CD4-positive, alpha-beta T cell treated with Interleukin-17A for 4 hours (primary cell): ENCODE results near the gene CCL4.
"Not testable (repeated sequence)": the region's sequence is repeated elsewhere in the genome, so short reads cannot be mapped to it uniquely, and the experiment has no call there.

Source experiments
- DNase-seq: peaks from one replicate; pipeline ENCODE4 v3.0.0-alpha.2; 2020; ENCODE audit warnings: mixed read lengths

CCL4 gene

DNA sequence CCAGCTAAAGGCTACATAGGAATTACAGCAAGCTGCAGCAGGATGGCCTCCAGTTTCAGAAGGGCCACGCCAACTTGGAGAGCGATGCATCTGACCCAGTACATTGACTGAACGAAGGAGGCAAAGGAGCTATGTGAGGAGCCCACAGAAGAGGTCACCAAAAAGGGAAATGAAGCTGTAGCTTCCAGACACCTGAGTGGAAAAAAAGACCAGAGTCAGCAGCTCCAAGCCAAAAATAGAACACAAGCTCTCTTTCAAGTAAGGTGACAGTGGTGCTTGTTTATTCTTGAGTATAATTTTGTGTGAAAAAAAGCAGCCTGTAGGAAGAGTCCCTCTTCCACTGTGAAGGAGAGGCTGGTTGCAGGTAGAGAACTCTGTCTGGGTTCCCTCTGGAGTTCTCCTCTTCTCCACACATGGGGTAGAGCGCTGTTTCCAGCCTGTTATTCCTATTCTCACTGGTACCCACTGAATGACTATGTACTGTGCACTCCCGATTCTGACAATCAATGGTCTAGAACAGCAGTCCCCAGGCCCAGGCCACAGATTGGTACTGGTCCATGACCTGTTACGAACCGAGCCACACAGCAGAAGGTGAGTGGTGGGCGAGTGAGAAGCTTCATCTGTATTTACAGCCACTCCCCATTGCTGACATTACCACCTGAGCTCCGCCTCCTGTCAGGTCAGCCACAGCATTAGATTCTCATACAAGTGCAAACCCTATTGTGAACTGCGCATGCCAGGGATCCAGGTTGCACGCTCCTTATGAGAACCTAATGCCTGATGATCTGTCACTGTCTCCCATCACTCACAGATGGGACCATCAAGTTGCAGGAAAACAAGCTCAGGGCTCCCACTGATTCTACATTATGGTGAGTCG lies 15.1 kb downstream of the CCL4 start:
- no peak for DNase-seq

DNA sequence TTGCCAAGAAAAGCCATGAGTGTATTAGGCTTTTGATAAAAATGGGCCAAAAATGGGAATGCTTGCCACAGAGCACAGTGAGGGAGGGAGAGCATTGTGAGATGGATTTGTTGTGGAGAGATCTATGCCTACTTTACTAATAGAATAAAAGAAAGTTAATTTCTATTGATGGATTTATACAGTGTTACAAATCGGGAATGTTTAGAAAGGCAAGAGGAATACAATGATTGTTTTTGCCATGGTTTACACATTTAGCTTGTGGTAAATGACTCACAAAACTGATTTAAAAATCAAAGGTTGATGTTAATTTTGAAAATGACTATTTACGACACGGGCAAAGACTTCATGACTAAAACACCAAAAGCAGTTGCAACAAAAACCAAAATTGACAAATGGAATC lies 16.6 kb downstream of the CCL4 start:
- DNase-seq = no peak

DNA sequence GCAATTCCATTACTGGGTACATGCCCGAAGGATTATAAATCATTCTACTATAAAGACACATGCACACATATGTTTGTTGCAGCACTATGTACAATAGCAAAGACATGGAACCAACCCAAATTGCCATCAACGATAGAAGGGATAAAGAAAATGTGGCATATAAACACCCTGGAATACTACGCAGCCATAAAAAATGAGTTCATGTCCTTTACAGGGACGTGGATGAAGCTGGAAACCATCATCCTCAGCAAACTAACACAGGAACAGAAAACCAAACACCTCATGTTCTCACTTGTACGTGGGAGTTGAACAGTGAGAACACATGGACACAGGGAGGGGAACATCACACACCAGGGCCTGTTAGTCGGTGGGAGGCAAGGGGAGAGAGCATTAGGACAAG lies 17.5 kb downstream of the CCL4 start:
- not testable (repeated sequence) for DNase-seq

- no peak for DNase-seq
Measured at GRCh38 chr17:36123431-36123830, 19.8 kb downstream of the CCL4 start.

DNA sequence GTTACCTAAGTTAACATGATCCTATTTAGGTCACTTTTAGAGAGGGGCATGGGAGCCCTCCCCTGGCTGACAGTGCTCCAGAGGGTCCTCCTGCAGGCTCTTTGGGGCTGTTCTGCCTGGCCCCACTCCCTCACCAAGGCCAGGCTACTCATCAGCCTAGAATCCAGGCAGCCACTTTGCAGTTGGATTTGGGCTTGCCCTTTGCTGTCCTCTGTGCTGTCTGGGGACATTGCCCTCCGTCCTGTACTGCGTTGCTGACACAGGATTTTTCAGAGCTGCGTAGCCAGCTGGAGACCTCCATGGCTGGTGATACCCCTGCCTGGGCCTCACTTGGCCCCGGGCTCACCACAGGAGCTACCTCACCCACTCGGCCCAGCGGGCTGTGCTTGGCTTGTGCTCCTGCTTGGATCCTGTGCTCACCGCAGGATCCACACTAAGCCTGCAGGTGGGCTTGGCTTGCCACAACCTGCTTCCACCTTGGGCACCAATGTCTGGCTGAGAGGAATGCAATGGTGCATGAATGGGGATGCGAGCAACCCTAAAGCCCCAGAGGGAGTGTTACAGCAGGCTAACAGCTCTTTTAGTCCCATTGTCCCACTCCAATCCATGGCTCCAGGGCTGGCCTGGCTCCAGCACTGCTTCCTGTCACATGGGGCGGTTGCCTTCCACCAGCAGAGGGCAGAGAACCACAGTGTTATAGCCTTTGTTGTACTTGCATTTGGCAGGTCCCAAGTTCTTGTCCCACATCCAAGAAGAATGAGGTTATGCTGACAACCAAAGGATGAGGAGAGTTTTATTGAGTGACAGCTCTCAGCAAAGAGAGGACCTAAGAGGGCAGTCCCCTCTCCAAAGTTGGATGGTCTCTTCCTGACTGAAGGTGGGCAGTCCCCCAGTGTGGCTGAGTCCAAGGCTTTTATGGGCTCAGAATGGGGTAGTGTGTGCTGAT lies 21.5 kb downstream of the CCL4 start:
- no peak for DNase-seq

- no peak for DNase-seq
Measured at GRCh38 chr17:36127199-36127893, 23.7 kb downstream of the CCL4 start.

- no peak for DNase-seq
Measured at GRCh38 chr17:36127911-36128310, 24.3 kb downstream of the CCL4 start.

DNA sequence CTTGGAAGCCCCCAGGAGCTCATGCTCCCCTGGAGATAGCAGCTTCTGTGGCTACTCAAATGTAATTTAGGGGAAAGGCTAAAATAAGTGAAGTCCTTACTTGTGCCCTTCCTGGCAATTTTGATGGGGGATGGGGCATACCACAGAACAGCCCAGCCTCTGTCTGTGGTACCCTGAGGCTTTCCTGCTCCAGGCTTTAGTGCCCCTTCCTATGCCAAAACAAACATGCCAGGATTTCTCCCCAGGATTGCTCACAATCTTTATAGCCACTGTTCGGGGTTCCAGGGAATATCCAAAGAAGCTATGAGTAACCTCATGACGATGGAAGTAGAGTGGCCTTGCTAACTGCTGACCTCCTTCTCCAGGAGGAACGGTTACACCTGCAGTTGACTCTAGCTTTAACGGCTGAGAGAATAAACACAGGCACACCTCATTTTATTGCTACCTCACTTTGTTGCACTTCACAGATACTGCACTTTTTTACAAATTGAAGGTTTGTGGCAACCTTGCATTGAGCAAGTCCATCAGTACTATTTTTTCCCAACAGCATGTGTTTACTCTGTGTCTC lies 24.9 kb downstream of the CCL4 start:
- no peak for DNase-seq

DNA sequence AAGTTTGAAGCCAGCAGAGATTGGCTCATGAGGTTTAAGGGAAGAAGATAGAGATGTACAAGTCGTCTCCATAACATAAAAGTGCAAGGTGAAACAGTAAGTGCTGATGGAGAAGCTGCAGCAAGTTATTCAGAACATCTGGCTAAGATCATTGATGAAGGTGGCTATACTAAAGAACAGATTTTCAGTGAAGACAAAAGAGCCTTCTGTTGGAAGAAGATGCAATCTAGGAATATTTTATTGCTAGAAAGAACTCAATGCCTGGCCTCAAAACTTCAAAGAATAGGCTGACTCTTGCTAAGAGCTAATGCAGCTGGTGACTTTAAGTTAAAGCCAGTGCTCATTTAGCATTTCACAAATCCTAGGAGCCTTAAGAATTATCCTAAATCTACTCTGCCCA lies 26.0 kb downstream of the CCL4 start:
- no peak for DNase-seq

- no peak for DNase-seq
Measured at GRCh38 chr17:36130346-36130745, 26.7 kb downstream of the CCL4 start.

GRCh38 chr17:36131421-36131820 lies 27.8 kb downstream of the CCL4 start:
- no peak for DNase-seq

DNA sequence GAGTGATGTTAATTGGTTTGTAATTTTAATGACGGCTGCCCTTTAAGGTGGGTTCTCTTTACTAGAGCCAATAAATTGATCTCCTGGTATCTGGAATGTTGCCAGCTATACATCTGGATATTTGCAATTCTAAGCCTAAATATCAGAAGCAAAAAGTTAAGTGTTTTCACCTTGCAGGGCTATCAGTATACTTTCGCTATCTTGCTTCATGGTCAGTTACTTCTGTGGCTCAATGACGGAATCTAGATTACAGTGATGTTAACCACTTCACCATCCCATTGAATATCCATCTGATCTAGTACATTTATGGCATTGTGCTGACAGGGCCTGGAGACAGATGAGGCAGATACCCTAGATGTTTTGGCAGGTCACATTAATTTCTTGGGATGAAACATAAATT lies 28.3 kb downstream of the CCL4 start:
- DNase-seq = no peak

- DNase-seq = no peak
Measured at GRCh38 chr17:36132421-36132831, 28.8 kb downstream of the CCL4 start.

DNA sequence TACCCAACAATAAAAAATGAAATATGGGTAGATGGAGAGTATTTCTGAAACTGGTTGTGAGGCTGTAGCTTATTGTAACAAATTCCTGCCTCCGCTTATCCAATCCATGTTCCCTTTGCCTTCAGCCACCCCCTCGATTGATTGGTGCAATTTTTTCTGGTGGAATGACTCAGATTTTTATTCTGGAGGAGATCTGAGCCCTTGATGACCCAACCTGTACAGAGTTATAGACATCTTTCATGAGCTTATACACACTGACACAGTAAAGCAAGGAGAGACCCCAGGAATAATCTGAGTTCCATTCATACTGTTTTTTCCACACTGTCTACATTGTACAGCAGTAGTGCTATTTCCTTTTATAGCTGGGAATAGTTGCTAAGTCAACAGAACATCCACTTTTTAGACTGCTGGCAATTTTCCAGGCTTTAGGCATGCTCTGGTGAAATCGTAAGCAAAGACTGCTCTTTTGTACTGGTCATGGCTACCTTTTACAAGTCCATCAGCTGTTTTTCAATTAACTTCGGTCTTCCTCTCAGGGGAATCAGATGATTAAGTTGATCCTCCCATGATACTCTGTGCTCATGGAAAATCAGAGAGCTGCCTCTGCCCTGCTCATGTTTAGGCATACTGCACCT lies 30.1 kb downstream of the CCL4 start:
- no peak for DNase-seq

- no peak for DNase-seq
Measured at GRCh38 chr17:36135465-36135864, 31.8 kb downstream of the CCL4 start.

- no peak for DNase-seq
Measured at GRCh38 chr17:36136036-36136435, 32.4 kb downstream of the CCL4 start.

GRCh38 chr17:36136439-36136838 lies 32.8 kb downstream of the CCL4 start:
- no peak for DNase-seq

- no peak for DNase-seq
Measured at GRCh38 chr17:36142235-36142634, 38.6 kb downstream of the CCL4 start.

DNA sequence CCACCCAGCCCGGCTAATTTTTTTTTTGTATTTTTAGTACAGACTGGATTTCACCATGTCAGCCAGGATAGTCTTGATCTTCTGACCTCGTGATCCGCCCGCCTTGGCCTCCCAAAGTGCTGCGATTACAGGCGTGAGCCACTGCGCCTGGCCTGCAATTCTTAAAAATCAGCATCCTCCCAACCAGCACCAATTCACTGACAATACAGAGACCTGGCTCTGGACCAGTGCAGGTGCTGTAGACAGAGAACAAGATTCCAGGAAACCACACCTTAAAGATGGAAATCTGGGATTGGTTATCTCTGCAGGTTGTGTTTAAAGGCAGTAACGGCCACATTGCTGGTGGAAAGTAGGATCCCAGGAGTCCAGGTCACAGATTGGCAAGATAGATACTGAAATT lies 39.2 kb downstream of the CCL4 start:
- no peak for DNase-seq

GRCh38 chr17:36144014-36144413 lies 40.4 kb downstream of the CCL4 start:
- no peak for DNase-seq

DNA sequence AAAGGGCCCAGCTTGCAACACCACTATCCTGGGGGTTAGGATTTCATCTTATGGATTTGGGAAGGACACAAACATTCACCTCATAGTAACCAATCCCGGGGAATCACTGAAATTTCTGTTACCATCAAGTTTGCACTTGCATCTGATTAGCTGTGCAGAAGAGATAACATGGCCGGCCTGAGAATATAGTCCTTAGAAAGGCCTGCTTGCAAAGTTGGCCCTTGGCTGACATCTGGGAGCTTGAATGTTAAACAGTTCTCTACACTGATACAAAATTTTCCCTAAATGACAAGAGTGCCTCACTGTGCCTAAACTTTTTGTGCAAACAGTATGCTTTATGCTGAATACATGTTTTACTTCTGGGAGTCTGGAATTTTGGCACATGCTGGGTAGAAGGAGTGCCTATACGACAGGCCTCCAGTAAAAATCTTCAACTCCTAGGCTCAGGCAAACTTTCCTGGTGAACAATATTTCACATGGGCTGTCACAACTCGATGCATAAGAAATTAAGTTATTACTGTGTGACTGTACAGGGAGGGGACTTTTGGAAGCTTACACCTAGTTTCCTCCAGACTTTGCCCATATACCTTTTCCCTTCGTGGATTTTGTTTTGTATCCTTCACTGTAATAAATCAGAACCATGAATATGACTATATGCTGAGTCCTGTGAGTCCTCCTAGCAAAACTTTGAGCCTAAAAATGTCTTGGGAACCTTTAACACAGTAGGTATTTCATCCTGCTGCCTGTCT lies 41.5 kb downstream of the CCL4 start:
- DNase-seq = no peak

DNA sequence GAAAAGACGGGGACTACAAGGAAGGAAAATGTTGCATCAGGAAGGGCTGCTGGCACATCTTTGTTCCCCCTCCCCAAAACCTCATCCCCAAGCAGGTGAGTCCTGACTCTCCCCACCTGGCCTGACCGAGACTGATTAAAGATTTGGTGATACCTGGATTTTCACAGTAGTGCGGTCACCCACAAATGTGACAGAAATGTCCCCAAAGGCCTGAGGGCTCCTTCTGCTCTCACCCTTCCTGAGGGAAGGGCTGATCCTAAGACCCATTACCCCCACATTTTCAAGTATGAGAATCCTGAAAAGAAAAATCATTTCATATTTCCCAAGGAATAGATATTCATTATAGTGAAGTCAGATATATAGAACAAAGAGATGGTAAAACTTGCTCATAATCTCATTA lies 44.0 kb downstream of the CCL4 start:
- no peak for DNase-seq
